Upper lobe of left lung (tissue), 6 donors: ENCODE measurements around the gene RINL. TPM values are rescaled to one million over a fixed set of nuclear protein-coding genes. Genes with fewer than 3 reads are reported as not detected.

Experiments used
- ATAC-seq, 2 donors: fragments of 200-7000 bp; cut with Tn5 transposase; one replicate each; pipeline ENCODE4 v1.9.1; 2022; ENCODE audit warnings: mild to moderate bottlenecking in 2 of 2, moderate library complexity in 2 of 2; ENCODE audit not compliant: low FRiP score in 2 of 2
- DNase-seq, 2 donors: peaks; one replicate each; pipeline ENCODE4 v3.0.0-alpha.2; 2019 to 2020
- H3K27ac ChIP-seq, 4 donors: fragments of 200-600 bp; sonication (generic); one replicate each; pipeline ENCODE4 v1.5.1; 2016 to 2019
- H3K27me3 ChIP-seq, 4 donors: fragments of 200-600 bp; sonication (generic); one replicate each; pipeline ENCODE4 v1.5.1; 2017 to 2019
- H3K36me3 ChIP-seq, 4 donors: fragments of 200-600 bp; sonication (generic); one replicate each; pipeline ENCODE4 v1.5.1; 2016 to 2019
- H3K4me1 ChIP-seq, 4 donors: fragments of 200-600 bp; sonication (generic); one replicate each; pipeline ENCODE4 v1.5.1; 2018 to 2019
- H3K4me3 ChIP-seq, 4 donors: fragments of 200-600 bp; sonication (generic); one replicate each; pipeline ENCODE4 v1.5.1; 2017 to 2019; ENCODE audit warnings: mild to moderate bottlenecking in 2 of 4, moderate library complexity in 1 of 4
- H3K9me3 ChIP-seq, 4 donors: fragments of 200-600 bp; sonication (generic); one replicate each; pipeline ENCODE4 v1.5.1; 2018 to 2019
- EP300 ChIP-seq, 4 donors: sonication (generic); formaldehyde crosslinking; IDR thresholded peaks; one replicate each; pipeline ENCODE4 v1.5.1; 2017; ENCODE audit warnings: antibody characterized with exemption in 4 of 4, control low read depth in 2 of 4
- POLR2A ChIP-seq, 4 donors: fragments of 450-650 bp; IDR thresholded peaks; one replicate each; pipeline ENCODE4 v1.5.1; 2016 to 2017; ENCODE audit warnings: antibody characterized with exemption in 4 of 4, mild to moderate bottlenecking in 2 of 4
- POLR2AphosphoS5 ChIP-seq, 2 donors: sonication (generic); formaldehyde crosslinking; IDR thresholded peaks; one replicate each; pipeline ENCODE4 v1.5.1; 2017; ENCODE audit warnings: antibody characterized with exemption in 2 of 2
- WGBS, 2 donors: methylation state at CpG; one replicate each; pipeline ENCODE4 v1.1.5; 2017 to 2018; 5-methylcytosine and 5-hydroxymethylcytosine counted together
- total RNA-seq, 6 donors: library from RNA; depleted of rRNA in 4 of 6; stranded (reverse); fragments of >200 nt in 4 of 6; gene quantifications; one replicate each; pipeline versions ENCODE4 v1.1.0 to v1.2.1, GENCODE V29; 2016 to 2021
- TF ChIP-seq, protein P1 (sequence below), 6 experiments: fragments of 450-650 bp in 4 of 6; fragments of 200-600 bp in 2 of 6; sonication (generic) in 2 of 6; IDR thresholded peaks; one replicate each; pipeline ENCODE4 v1.5.1; 2016 to 2019; ENCODE audit warnings: antibody characterized with exemption in 6 of 6
- donor health status: DM: no; HTN: no; CAD: no; lungs with moderate emphysema.
- donor health status: DM: no; HTN: yes; CAD: no; lungs with severe emphysema.

Gene RINL
- total RNA-seq, 6 donors from 2014 or later = 8.7 to 23.1 (median 13.2) TPM

- no peak for ATAC-seq
- 71 to 88% methylated on average over 7 to 8 of the region's 8 CpGs for WGBS, 2 donors
- Histone ChIP-seq H3K27me3 (no peaks in the 10 kb centered on the region), H3K4me1 (peaks cover 18 to 49% (median 23%) of the 10 kb centered on the region in 4 donors), H3K9me3 (no peaks in the 10 kb centered on the region), H3K27ac (peak overlapping the region in 2 of 4 donors; percentile 30 to 61), H3K36me3 (peaks cover 52 to 63% (median 58%) of the 10 kb centered on the region in 4 donors), H3K4me3 (no peak overlapping the region)
- DNase-seq = no peak
- TF ChIP-seq POLR2A (IDR thresholded peaks at IDR 0.05) = no peak
- TF ChIP-seq POLR2AphosphoS5 (IDR thresholded peaks at IDR 0.05) = no peak
- TF ChIP-seq, protein P1, sequence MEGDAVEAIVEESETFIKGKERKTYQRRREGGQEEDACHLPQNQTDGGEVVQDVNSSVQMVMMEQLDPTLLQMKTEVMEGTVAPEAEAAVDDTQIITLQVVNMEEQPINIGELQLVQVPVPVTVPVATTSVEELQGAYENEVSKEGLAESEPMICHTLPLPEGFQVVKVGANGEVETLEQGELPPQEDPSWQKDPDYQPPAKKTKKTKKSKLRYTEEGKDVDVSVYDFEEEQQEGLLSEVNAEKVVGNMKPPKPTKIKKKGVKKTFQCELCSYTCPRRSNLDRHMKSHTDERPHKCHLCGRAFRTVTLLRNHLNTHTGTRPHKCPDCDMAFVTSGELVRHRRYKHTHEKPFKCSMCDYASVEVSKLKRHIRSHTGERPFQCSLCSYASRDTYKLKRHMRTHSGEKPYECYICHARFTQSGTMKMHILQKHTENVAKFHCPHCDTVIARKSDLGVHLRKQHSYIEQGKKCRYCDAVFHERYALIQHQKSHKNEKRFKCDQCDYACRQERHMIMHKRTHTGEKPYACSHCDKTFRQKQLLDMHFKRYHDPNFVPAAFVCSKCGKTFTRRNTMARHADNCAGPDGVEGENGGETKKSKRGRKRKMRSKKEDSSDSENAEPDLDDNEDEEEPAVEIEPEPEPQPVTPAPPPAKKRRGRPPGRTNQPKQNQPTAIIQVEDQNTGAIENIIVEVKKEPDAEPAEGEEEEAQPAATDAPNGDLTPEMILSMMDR (IDR thresholded peaks at IDR 0.05) = no peak
- no peak for TF ChIP-seq EP300 (IDR thresholded peaks at IDR 0.05)
These were observed 41.7 kb downstream of the RINL start for GRCh38 chr19:38836159-38836982.

DNA sequence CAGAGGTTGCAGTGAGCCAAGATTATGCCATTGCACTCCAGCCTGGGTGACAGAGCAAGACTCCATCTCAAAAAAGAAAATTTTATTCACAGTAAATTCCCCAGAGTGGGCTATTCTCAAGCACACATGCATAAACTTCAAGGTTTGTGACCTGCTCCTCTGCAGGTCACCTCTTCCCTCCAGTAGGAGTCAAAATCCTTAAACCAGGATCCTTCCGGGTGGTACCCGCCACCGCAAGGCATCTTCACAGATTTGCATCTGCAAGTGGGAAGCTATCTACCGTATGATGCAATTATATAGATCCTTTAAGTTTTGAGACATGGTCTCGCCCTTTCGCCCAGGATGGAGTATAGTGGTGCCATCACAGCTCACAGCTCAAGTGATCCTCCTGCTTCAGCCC is 43.5 kb downstream of the RINL start:
- peaks cover 34 to 56% (median 43%) of the 10 kb centered on the region in 4 donors for H3K36me3 ChIP-seq
- no peaks in the 10 kb centered on the region for H3K27me3 ChIP-seq
- no peak overlapping the region for H3K4me3 ChIP-seq
- DNase-seq (no peak), ATAC-seq (no peak)
- no peak overlapping the region for H3K27ac ChIP-seq
- 90 to 95% methylated on average over 6 of the region's 6 CpGs for WGBS, 2 donors
- H3K9me3 ChIP-seq = no peaks in the 10 kb centered on the region
- TF ChIP-seq, protein P1 (IDR thresholded peaks at IDR 0.05) = no peak
- TF ChIP-seq POLR2A (IDR thresholded peaks at IDR 0.05) = no peak
- TF ChIP-seq POLR2AphosphoS5 (IDR thresholded peaks at IDR 0.05) = no peak
- TF ChIP-seq EP300 (IDR thresholded peaks at IDR 0.05) = no peak
- peaks cover 34 to 65% (median 36%) of the 10 kb centered on the region in 4 donors for H3K4me1 ChIP-seq

DNA sequence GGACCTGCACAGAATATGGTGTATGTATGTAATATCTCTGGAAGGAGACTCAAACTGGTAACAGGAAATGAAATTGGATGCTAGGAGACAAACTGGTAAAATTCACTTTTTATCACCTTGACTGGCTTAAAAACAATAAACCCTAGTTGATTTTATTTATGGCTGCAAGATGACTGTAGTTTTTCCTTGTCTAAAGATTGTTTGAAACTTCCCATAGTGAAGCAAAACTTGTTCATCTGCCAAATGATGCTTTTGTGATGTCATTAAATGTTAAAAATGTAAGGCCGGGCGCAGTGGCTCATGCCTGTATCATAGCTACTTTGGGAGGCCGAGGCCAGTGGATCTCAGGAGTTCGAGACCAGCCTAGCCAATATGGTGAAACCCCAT is 44.0 kb downstream of the RINL start:
- TF ChIP-seq, protein P1 (IDR thresholded peaks at IDR 0.05) = no peak
- TF ChIP-seq POLR2AphosphoS5 (IDR thresholded peaks at IDR 0.05) = no peak
- no peak for TF ChIP-seq POLR2A (IDR thresholded peaks at IDR 0.05)
- TF ChIP-seq EP300 (IDR thresholded peaks at IDR 0.05) = no peak
- DNase-seq = no peak
- Histone ChIP-seq H3K36me3 (peaks cover 30 to 55% (median 40%) of the 10 kb centered on the region in 4 donors), H3K4me3 (no peak overlapping the region), H3K4me1 (peaks cover 34 to 69% (median 38%) of the 10 kb centered on the region in 4 donors), H3K27ac (peak overlapping the region in 1 of 4 donors; percentile 91), H3K9me3 (no peaks in the 10 kb centered on the region), H3K27me3 (no peaks in the 10 kb centered on the region)
- no peak for ATAC-seq
- WGBS, 2 donors = 93 to 99% methylated on average over 4 of the region's 4 CpGs

DNA sequence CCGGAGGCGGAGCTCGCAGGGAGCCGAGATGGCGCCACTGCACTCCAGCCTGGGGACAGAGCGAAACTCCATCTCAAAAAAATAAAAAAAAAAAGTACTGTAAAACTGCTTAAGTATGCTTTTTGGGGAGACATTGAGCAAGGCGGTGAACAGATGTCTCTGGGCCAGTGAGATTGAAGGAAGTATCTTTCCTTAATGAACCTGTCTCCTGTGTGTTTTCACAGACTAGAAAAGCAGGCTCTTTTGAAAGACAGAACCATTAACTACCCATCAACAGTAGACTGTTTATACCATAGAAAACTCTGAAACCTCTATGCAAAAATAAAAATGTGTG is 45.0 kb downstream of the RINL start:
- H3K4me3 ChIP-seq = no peak overlapping the region
- WGBS, 2 donors = 80 to 88% methylated on average over 7 of the region's 7 CpGs
- H3K4me1 ChIP-seq = peaks cover 33 to 66% (median 37%) of the 10 kb centered on the region in 4 donors
- no peak for ATAC-seq
- H3K27me3 ChIP-seq = no peaks in the 10 kb centered on the region
- H3K27ac ChIP-seq = peak overlapping the region in 3 of 4 donors; percentile 91 to 97 (median 97)
- TF ChIP-seq EP300 (IDR thresholded peaks at IDR 0.05) = no peak
- TF ChIP-seq POLR2A (IDR thresholded peaks at IDR 0.05) = peak in 1 of 4 donors; percentile 20
- TF ChIP-seq, protein P1 (IDR thresholded peaks at IDR 0.05) = no peak
- peaks cover 20 to 54% (median 38%) of the 10 kb centered on the region in 4 donors for H3K36me3 ChIP-seq
- no peaks in the 10 kb centered on the region for H3K9me3 ChIP-seq
- DNase-seq = no peak
